HepG2 (cell line): ENCODE measurements around the gene PCP4L1. TPM values are rescaled to one million over a fixed set of nuclear protein-coding genes. Genes with fewer than 3 reads are reported as not detected.

Experiments
- AFF4 ChIP-seq: sonication (generic); formaldehyde crosslinking; IDR thresholded peaks from 2 replicates; pipeline ENCODE4 v1.4.0; 2020; ENCODE audit warnings: missing genetic modification reagents
- AGO1 ChIP-seq: fragments of 200-400 bp; formaldehyde crosslinking; IDR thresholded peaks from 2 replicates; pipeline ENCODE4 v1.6.1; 2017; ENCODE audit warnings: mild to moderate bottlenecking, low read depth, low read length, moderate library complexity; ENCODE audit not compliant: poor library complexity, severe bottlenecking
- FOXC1 ChIP-seq: sonication (generic); formaldehyde crosslinking; IDR thresholded peaks from 2 replicates; pipeline ENCODE4 v1.8.0; 2022; ENCODE audit warnings: mild to moderate bottlenecking, missing genetic modification reagents, borderline replicate concordance
- GABPA ChIP-seq, 2 experiments: IDR thresholded peaks; 2 replicates each; pipeline ENCODE4 v1.6.1; 2011 to 2016; ENCODE audit warnings: low read depth in 2 of 2, low read length in 1 of 2, missing biosample characterization in 1 of 2, missing genetic modification characterization in 1 of 2
- KAT7 ChIP-seq: IDR thresholded peaks from 2 replicates; pipeline ENCODE4 v1.6.1; 2018; ENCODE audit warnings: borderline replicate concordance, missing compliant biosample characterization
- MLLT10 ChIP-seq: sonication (generic); formaldehyde crosslinking; IDR thresholded peaks from 2 replicates; pipeline ENCODE4 v1.4.0; 2020; ENCODE audit warnings: missing genetic modification reagents
- NFIC ChIP-seq: IDR thresholded peaks from 2 replicates; pipeline ENCODE4 v1.6.1; 2012; ENCODE audit warnings: mild to moderate bottlenecking, low read length, inconsistent platforms
- RARG ChIP-seq: sonication (generic); formaldehyde crosslinking; IDR thresholded peaks from 2 replicates; pipeline ENCODE4 v1.4.0; 2020; ENCODE audit warnings: low read depth, mild to moderate bottlenecking, missing genetic modification reagents
- RXRB ChIP-seq: IDR thresholded peaks from 2 replicates; pipeline ENCODE4 v1.6.1; 2016; ENCODE audit warnings: borderline replicate concordance, missing genetic modification reagents, missing compliant biosample characterization
- SMARCE1 ChIP-seq: fragments of 450-650 bp; IDR thresholded peaks from 2 replicates; pipeline ENCODE4 v1.6.1; 2017; ENCODE audit warnings: borderline replicate concordance
- SP140L ChIP-seq: sonication (generic); formaldehyde crosslinking; IDR thresholded peaks from 2 replicates; pipeline ENCODE4 v1.4.0; 2020; ENCODE audit warnings: missing genetic modification reagents, borderline replicate concordance
- TARDBP ChIP-seq: sonication (generic); formaldehyde crosslinking; IDR thresholded peaks from 2 replicates; pipeline ENCODE4 v1.8.0; 2022; ENCODE audit warnings: mild to moderate bottlenecking, missing genetic modification reagents
- TMF1 ChIP-seq: sonication (generic); formaldehyde crosslinking; IDR thresholded peaks from 2 replicates; pipeline ENCODE4 v1.8.1; 2022; ENCODE audit warnings: low read depth, missing genetic modification reagents
- ZFP41 ChIP-seq: sonication (generic); formaldehyde crosslinking; IDR thresholded peaks from 2 replicates; pipeline ENCODE4 v1.4.0; 2020; ENCODE audit warnings: mild to moderate bottlenecking, missing genetic modification reagents, borderline replicate concordance
- ZNF253 ChIP-seq: sonication (generic); formaldehyde crosslinking; IDR thresholded peaks from 2 replicates; pipeline ENCODE4 v1.8.0; 2022; ENCODE audit warnings: mild to moderate bottlenecking, missing genetic modification reagents, borderline replicate concordance
- ZNF354B ChIP-seq: sonication (generic); formaldehyde crosslinking; IDR thresholded peaks from 2 replicates; pipeline ENCODE4 v1.8.0; 2022; ENCODE audit warnings: mild to moderate bottlenecking, missing genetic modification reagents
- ZNF367 ChIP-seq: sonication (generic); formaldehyde crosslinking; IDR thresholded peaks from 2 replicates; pipeline ENCODE4 v1.4.0; 2020; ENCODE audit warnings: missing genetic modification reagents, borderline replicate concordance
- ZNF639 ChIP-seq: conservative IDR thresholded peaks from 2 replicates; pipeline ENCODE4 v1.6.1; 2018; ENCODE audit warnings: missing genetic modification reagents
- ZNF678 ChIP-seq: sonication (generic); formaldehyde crosslinking; IDR thresholded peaks from 2 replicates; pipeline ENCODE4 v1.4.0; 2020; ENCODE audit warnings: mild to moderate bottlenecking, missing genetic modification reagents
- ZNF746 ChIP-seq: sonication (generic); formaldehyde crosslinking; IDR thresholded peaks from 2 replicates; pipeline ENCODE4 v1.8.0; 2022; ENCODE audit warnings: mild to moderate bottlenecking, missing genetic modification reagents
- ZNF792 ChIP-seq: IDR thresholded peaks from 2 replicates; pipeline ENCODE4 v1.6.1; 2016
- ZNF891 ChIP-seq: sonication (generic); formaldehyde crosslinking; IDR thresholded peaks from 2 replicates; pipeline ENCODE4 v1.5.0; 2020; ENCODE audit warnings: mild to moderate bottlenecking, missing genetic modification reagents
- polyA plus RNA-seq, 8 experiments: library from polyadenylated mRNA; depleted of rRNA in 3 of 8; stranded (reverse) in 7 of 8; unstranded in 1 of 8; fragments of >200 nt; fragmentation: Illumina TruSeq in 4 of 8; extraction: Trizol in 4 of 8; gene quantifications; 2 replicates each; pipeline versions ENCODE4 v1.2.1 to v1.2.3, GENCODE V29; 2011 to 2016; ENCODE audit warnings: low read depth in 4 of 8, missing spikeins in 1 of 8, mixed read lengths in 1 of 8; ENCODE audit not compliant: insufficient read depth in 1 of 8
- total RNA-seq, 5 experiments: library from RNA; depleted of rRNA; stranded (reverse); fragments of >200 nt; fragmentation: Illumina TruSeq; extraction: Trizol; gene quantifications; 2 replicates each; pipeline ENCODE4 v1.2.3, GENCODE V29; 2016; ENCODE audit warnings: low read depth in 1 of 5
- TF ChIP-seq, protein P1 (sequence below): sonication (generic); formaldehyde crosslinking; IDR thresholded peaks from 2 replicates; pipeline ENCODE4 v1.8.0; 2022; ENCODE audit warnings: low read depth, missing genetic modification reagents

PCP4L1 gene
- total and polyA plus RNA-seq, 2 of the 13 experiments (the other 11 are each of a cell fraction or from before 2014, with no cell fraction given): 0.28 TPM; not detected in 1

DNA sequence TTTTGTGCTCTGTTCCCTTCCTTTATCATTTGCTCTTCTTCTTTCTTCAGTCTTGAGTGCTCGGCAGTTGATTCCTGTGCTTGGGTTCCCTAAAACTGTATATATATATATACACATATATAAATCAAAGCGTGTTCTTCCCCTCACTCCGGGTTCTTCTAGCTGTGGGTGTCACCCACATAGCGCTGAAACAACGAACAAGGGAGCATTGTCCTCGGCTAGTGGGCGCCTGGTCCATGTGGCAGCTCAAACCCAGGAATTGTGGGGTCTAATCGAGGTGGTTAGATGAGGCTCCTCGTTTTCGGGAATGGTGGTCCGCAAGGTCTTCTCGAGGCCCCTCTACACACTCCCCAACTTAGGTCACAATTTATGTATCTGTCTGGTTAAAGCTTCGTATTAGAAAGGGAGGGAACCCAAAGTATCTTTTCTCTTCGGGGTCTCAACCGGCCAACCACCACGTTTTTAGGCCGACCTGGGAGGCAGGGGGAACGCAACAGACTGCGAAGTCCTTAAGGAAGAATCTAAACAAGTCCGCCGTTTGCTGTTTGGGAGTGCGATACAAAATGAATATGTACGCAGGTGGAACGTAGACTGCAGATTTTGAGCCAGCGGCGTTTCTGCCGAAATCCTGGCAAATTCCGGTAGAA is 55.1 kb downstream of the PCP4L1 start (continued):
- TF ChIP-seq TARDBP (CRISPR knock-in tag) (no peak), SP140L (CRISPR knock-in tag) (no peak), ZFP41 (CRISPR knock-in tag) (no peak), AFF4 (CRISPR knock-in tag) (0 out of 2 replicates have a peak, but pooled peaks have one; percentile 5), AGO1 (no peak), SMARCE1 (no peak), KAT7 (no peak), MLLT10 (CRISPR knock-in tag) (no peak), ZNF746 (CRISPR knock-in tag) (peak; percentile 55; the same call in 1 of the 2 replicates), RARG (CRISPR knock-in tag) (no peak), NFIC (no peak; the same call in 1 of the 2 replicates), ZNF678 (CRISPR knock-in tag) (no peak), GABPA (IDR thresholded peaks at IDR 0.05; ENCODE audit: low read depth, low read length) (no peak), GABPA (CRISPR knock-in tag; IDR thresholded peaks at IDR 0.05; ENCODE audit: low read depth) (no peak), ZNF639 (CRISPR knock-in tag) (no peak), ZNF891 (CRISPR knock-in tag) (no peak), TMF1 (CRISPR knock-in tag) (no peak; the same call in 1 of the 2 replicates), ZNF792 (no peak), ZNF253 (CRISPR knock-in tag) (no peak), FOXC1 (CRISPR knock-in tag) (0 out of 2 replicates have a peak, but pooled peaks have one; percentile 39), ZNF354B (no peak), ZNF367 (CRISPR knock-in tag) (no peak; the same call in 1 of the 2 replicates), RXRB (CRISPR knock-in tag) (no peak)
- TF ChIP-seq, protein P1, sequence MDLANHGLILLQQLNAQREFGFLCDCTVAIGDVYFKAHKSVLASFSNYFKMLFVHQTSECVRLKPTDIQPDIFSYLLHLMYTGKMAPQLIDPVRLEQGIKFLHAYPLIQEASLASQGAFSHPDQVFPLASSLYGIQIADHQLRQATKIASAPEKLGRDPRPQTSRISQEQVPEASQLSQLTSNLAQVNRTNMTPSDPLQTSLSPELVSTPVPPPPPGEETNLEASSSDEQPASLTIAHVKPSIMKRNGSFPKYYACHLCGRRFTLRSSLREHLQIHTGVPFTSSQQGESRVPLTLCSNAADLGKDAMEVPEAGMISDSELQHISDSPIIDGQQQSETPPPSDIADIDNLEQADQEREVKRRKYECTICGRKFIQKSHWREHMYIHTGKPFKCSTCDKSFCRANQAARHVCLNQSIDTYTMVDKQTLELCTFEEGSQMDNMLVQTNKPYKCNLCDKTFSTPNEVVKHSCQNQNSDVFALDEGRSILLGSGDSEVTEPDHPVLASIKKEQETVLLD: no peak
